ENCODE results near the gene ITLN2. TPM values are rescaled to one million over a fixed set of nuclear protein-coding genes. Genes with fewer than 3 reads are reported as not detected.
A peak's percentile ranks its signal among the peaks of the same experiment; 100 is the strongest.

The ITLN2 gene
- total and polyA plus RNA-seq, 2 of the 8 experiments (the other 6 are each of a cell fraction or from before 2014, with no cell fraction given): 4.7 to 6.3 TPM

DNA sequence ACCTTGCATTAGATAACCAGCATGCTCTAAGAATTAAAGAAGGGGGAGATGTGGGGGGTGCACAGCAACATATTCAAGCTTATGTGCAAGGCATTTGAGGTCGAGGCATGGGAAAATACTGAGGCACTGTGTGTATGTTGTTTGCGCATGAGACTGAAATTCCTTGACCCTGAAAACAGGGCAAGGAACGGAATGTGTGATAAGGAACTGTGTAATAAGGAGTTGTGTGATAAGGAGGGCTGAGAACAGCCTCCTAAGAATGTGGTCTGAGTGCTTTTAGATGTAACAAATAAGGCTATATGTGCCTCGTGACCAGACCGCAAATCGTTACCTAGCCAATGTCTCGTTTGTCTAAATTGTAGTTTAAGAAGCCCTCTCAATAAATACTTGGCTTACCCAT is 43.2 kb downstream of the ITLN2 start:
- H3K23me2 ChIP-seq (ENCODE audit: low read depth, low read length): no peaks in the 10 kb centered on the region
- no peak overlapping the region for H3K4me3 ChIP-seq (ENCODE audit: extremely low read depth in 1 of 4, insufficient read depth in 2 of 4, low read depth in 3 of 4, low read length in 4 of 4)
- no peak overlapping the region for H4K91ac ChIP-seq (replicated peaks; ENCODE audit: insufficient read length, low read length)
- no peak for TF ChIP-seq SRF (IDR thresholded peaks at IDR 0.05; ENCODE audit: low read depth, low read length)
- no peak for TF ChIP-seq EGR1 (IDR thresholded peaks at IDR 0.05; ENCODE audit: borderline replicate concordance, low read depth, low read length)
- no peak for TF ChIP-seq SIRT6 (IDR thresholded peaks at IDR 0.05; ENCODE audit: low read length)
- TF ChIP-seq, protein P1, sequence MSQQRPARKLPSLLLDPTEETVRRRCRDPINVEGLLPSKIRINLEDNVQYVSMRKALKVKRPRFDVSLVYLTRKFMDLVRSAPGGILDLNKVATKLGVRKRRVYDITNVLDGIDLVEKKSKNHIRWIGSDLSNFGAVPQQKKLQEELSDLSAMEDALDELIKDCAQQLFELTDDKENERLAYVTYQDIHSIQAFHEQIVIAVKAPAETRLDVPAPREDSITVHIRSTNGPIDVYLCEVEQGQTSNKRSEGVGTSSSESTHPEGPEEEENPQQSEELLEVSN (IDR thresholded peaks at IDR 0.05): no peak
- H3K27me3 ChIP-seq (replicated peaks in 1 of 4; ENCODE audit: control insufficient read depth in 3 of 4, extremely low read depth in 1 of 4, insufficient read depth in 3 of 4, low read length in 3 of 4): no peaks in the 10 kb centered on the region
- H2BK5ac ChIP-seq (ENCODE audit: low read depth, low read length): no peak overlapping the region
- WGBS, 2 experiments (ENCODE audit: extremely low coverage in 1 of 2, insufficient coverage in 1 of 2, insufficient read length in 1 of 2, insufficient replicate concordance in 2 of 2, low coverage in 1 of 2, low lambda C conversion rate in 2 of 2, missing lambda C conversion rate in 1 of 2): 94% methylated on average over 7 of the region's 7 CpGs; no CpG with 5 or more reads in 1 of the 2 experiments
- H3K27ac ChIP-seq (ENCODE audit: low read depth, low read length): no peak overlapping the region
- no peak for DNase-seq (ENCODE audit: low read depth in 1 of 2, low spot score in 2 of 2)
- H2BK20ac ChIP-seq (ENCODE audit: low read length): no peak overlapping the region
- peak overlapping the region; percentile 54 for H2AFZ ChIP-seq (ENCODE audit: low read length)
- H4K8ac ChIP-seq (ENCODE audit: extremely low read depth, insufficient read depth, low read length): no peak overlapping the region
- no peak overlapping the region for H3K9ac ChIP-seq (replicated peaks in 1 of 4; ENCODE audit: extremely low read depth in 1 of 4, low read depth in 3 of 4, low read length in 3 of 4)
- no peaks in the 10 kb centered on the region for H3K36me3 ChIP-seq (ENCODE audit: control insufficient read depth in 2 of 4, insufficient read depth in 4 of 4, low read length in 3 of 4)
- H3K9me3 ChIP-seq (ENCODE audit: insufficient read depth in 2 of 2, low read depth in 1 of 2, low read length in 1 of 2): no peaks in the 10 kb centered on the region
- no peak overlapping the region for H2AK5ac ChIP-seq (ENCODE audit: low read depth, low read length)
- ChIA-PET POLR2A (ENCODE audit: partially characterized antibody) (interaction anchor here (0.7 to 1.0 kb wide), 3 partner anchors 81 to 220 kb away, joined by 3 to 4 read pairs (median 3); no protein-coding TSS in a partner anchor), CTCF (ENCODE audit: partially characterized antibody) (interaction anchor here (0.7 to 5.9 kb wide), 5 partner anchors 41 to 144 kb away, joined by 3 to 43 read pairs (median 3); partner anchors contain the start of gene ITLN2)
- H3K18ac ChIP-seq (ENCODE audit: extremely low read depth, low read length): no peak overlapping the region
- H2BK120ac ChIP-seq (replicated peaks; ENCODE audit: low read depth, low read length): no peak overlapping the region
- H4K20me1 ChIP-seq (replicated peaks in 1 of 2; ENCODE audit: control insufficient read depth in 1 of 2, insufficient read depth in 2 of 2, low read length in 2 of 2): no peaks in the 10 kb centered on the region
- FAIRE-seq: no peak
- H4K5ac ChIP-seq (ENCODE audit: insufficient read length, low read depth, low read length): no peak overlapping the region
- no peak overlapping the region for H3K14ac ChIP-seq (ENCODE audit: insufficient read length)
- H2BK15ac ChIP-seq (ENCODE audit: low read length): no peak overlapping the region
- no peaks in the 10 kb centered on the region for H3K79me2 ChIP-seq (ENCODE audit: control insufficient read depth in 1 of 2, insufficient read depth in 2 of 2, low read length in 2 of 2)
- no peaks in the 10 kb centered on the region for H3K79me1 ChIP-seq (ENCODE audit: low read depth, low read length)
- no peak overlapping the region for H3K4me2 ChIP-seq (ENCODE audit: insufficient read depth in 1 of 2, low read depth in 2 of 2, low read length in 2 of 2)
- H3K23ac ChIP-seq (ENCODE audit: insufficient read length): no peak overlapping the region
- peaks cover 0 to 7% (median 0%) of the 10 kb centered on the region in 4 experiments; a peak in 2 of 7 replicates for H3K4me1 ChIP-seq (replicated peaks in 1 of 4; ENCODE audit: control insufficient read depth in 3 of 4, insufficient read depth in 4 of 4, low read length in 3 of 4)
- no peak overlapping the region for H3K4ac ChIP-seq (replicated peaks; ENCODE audit: insufficient read length, low read depth, low read length)
- no peak overlapping the region for H2BK12ac ChIP-seq (ENCODE audit: low read depth, low read length)
- H3K56ac ChIP-seq (replicated peaks; ENCODE audit: insufficient read length, low read depth, low read length): no peak overlapping the region

All from H1 (cell line).